Hepatocyte (in vitro differentiated cells): ENCODE data around the gene RALBP1.
A peak's percentile ranks its signal among the peaks of the same experiment; 100 is the strongest.

Experiments
- EZH2 ChIP-seq: fragments of 200-600 bp; sonication (generic); IDR thresholded peaks from 2 replicates; pipeline ENCODE4 v1.6.1; 2016; ENCODE audit warnings: antibody characterized with exemption, mild to moderate bottlenecking, borderline replicate concordance
- EZH2phosphoT487 ChIP-seq: fragments of 200-600 bp; sonication (generic); IDR thresholded peaks from one replicate; pipeline ENCODE4 v1.6.1; 2018; ENCODE audit warnings: antibody characterized with exemption, mild to moderate bottlenecking, low read depth, moderate library complexity; ENCODE audit not compliant: unreplicated experiment, severe bottlenecking
- TF ChIP-seq, protein P1 (sequence below): fragments of 200-600 bp; sonication (generic); IDR thresholded peaks from 2 replicates; pipeline ENCODE4 v1.5.1; 2016; ENCODE audit warnings: antibody characterized with exemption, mild to moderate bottlenecking; ENCODE audit not compliant: poor library complexity

GRCh38 chr18:9549405-9549804 is 74.1 kb downstream of the RALBP1 start:
- TF ChIP-seq, protein P1, sequence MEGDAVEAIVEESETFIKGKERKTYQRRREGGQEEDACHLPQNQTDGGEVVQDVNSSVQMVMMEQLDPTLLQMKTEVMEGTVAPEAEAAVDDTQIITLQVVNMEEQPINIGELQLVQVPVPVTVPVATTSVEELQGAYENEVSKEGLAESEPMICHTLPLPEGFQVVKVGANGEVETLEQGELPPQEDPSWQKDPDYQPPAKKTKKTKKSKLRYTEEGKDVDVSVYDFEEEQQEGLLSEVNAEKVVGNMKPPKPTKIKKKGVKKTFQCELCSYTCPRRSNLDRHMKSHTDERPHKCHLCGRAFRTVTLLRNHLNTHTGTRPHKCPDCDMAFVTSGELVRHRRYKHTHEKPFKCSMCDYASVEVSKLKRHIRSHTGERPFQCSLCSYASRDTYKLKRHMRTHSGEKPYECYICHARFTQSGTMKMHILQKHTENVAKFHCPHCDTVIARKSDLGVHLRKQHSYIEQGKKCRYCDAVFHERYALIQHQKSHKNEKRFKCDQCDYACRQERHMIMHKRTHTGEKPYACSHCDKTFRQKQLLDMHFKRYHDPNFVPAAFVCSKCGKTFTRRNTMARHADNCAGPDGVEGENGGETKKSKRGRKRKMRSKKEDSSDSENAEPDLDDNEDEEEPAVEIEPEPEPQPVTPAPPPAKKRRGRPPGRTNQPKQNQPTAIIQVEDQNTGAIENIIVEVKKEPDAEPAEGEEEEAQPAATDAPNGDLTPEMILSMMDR = peak; percentile 9
- no peak for TF ChIP-seq EZH2
- no peak for TF ChIP-seq EZH2phosphoT487
